ENCODE results near the gene FAM216B.
"Not testable (repeated sequence)": the region's sequence is repeated elsewhere in the genome, so short reads cannot be mapped to it uniquely, and the experiment has no call there.

The FAM216B gene

DNA sequence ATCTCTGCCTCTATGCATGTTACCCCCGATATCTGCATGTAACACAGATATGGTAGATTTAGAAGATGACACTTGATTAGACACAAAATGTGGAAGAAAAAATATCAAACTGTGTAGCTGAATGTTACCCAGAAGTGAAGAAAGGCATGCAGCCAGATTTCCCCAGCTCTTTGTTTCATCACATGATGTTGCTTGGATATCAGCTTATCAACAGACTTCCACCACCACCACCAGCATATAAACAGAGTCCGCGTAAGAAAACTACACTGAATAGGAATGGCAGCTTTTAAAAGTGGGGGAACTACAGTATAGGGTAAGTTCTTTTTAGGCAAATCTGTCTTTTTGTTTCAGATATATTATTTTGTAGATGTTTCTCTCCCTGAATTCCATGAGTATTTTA lies at the start of gene FAM216B:
FAM216B (plus strand) TSS at position 233 of the 400 bp plus-strand sequence. CDS start 2,484 bp downstream, outside the sequence.
- no peak for DNase-seq (ENCODE audit: low read depth)

GRCh38 chr13:42732073-42732472 lies 49.3 kb upstream of the FAM216B start:
- DNase-seq (ENCODE audit: low read depth), result no peak

DNA sequence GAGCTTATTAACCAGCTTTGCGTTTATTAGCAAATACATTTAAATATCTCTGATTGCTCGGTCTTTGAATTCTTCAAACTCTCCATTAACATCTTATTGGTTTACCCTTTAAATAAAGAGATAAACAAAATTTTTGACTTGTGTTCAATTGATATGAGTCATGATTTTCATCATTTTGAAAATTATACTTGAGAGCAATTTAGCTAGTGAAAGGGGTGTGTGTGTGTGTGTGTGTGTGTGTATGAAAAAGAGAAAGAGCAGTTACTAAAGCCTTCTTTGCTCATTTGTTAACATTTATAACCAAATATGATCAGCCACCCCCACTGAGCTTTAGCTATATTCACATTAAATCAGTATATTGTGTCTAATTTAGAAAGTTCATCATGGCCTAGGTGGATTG lies 48.3 kb upstream of the FAM216B start:
- DNase-seq (ENCODE audit: low read depth), result no peak

DNA sequence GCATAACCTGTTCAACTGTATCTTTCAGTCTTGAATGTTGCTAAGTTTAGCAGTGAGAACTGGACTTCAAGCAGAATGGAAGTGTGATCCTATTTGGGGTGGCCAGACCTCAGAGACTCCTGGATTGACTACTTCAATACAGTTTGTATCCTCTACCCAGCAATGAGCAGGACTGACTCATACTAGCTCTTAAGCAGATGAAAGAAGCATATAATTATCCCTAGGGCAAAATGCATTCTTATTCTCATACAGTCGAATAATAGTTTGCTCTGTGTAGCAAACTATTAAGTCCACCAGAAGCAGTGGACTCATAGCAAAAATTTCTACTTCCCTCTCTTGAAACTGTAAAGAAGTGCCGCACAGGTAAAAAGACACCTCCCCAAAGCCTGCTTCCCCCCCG lies 46.4 kb upstream of the FAM216B start:
- DNase-seq (ENCODE audit: low read depth), result no peak

DNA sequence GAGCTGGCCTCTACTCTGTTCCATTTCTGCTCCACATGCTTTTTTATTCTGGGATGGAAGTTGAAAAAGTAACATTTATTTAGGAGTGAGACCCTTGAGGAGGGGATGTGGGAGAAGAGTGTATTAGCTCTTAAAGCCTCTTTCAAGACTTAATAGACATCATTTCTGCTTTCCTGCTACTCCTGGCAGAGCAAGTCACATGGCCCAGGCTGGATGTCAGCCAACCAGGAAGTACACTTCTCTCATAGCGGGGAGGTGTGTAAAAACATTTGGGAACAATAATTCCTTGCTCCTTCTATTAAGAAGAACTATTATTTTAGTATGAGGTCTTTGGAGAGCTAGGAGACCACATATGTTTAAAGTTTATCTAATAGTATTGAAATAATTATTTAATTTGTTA lies 40.6 kb upstream of the FAM216B start:
- DNase-seq (ENCODE audit: low read depth), result no peak

DNA sequence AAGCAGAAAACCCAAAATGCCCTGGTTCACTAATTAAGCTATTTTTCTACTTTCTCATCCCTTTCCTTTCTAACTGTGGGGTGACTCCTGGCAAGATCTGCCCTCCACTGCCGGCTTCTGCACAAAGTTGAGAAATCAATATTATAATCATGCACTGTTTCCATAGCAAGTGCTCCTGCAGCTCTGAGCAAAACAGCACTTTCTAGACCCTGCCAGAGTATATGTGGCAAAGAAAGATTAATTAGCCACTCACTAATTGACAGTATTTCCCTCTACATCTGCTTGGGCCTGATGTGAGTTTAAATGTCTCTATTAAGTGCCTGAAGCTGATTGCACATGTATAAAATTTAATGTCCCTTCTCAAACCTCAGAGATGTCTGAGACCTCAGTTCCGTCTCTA lies 39.5 kb upstream of the FAM216B start:
- DNase-seq (ENCODE audit: low read depth), result no peak

DNA sequence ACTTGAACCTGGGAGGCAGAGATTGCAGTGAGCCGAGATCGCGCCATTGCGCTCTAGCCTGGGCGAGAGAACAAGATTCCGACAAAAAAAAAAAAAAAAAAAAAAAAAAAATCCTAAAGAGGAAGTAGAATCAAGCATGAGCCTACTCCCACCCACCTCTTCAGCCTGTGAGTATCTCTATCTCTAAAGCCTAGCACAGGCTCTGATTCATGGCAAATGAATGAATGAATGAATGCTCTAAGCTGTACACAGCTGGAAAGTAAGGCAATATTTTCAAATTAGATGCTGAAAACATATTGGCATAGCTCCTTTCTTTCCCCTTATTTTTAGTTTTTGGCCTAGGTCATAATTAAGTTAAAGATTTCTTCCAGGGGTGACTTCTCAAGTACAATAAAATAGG lies 35.7 kb upstream of the FAM216B start:
- no peak for DNase-seq (ENCODE audit: low read depth)

DNA sequence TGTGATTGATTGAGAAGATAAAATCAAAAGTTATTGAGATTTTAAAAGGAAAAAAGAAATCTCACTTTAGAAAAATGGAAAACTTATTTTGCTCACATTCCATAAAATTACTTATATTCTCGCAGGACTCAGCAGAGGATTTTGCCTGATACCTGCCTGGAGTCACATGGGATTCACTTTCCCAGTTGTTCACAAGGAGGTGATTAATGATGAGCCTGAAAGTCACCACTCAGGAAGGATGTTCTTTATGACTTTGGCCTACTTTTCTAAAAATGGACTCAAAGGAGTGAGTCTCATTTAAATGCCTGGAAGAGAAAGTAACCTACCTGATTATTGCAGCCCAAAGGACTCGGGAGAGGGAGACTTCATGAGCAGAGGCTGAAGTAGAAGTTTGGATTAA lies 34.5 kb upstream of the FAM216B start:
- no peak for DNase-seq (ENCODE audit: low read depth)

DNA sequence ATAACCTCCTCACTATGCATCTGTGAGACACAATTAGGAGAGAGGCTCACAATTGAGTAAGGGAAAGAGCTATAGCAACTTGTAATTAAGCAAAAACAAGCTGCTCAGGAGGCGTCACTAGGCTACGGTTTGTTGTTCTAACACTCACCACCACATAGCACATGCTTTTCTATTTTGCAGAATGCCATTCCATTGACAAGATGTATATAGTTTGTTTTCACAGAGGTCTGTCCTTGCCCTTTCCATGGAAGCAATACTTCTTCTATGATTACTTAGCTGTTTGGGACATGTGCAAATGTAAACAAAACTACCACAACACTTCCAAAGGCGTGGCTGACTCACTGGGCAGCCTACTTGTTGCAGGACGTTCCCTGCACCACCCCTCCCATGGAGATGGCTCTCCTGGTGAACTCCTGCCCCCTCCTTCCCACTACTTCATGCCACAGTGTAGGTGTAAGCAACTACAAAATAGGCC lies 33.9 kb upstream of the FAM216B start:
- DNase-seq (ENCODE audit: low read depth), result peak; percentile 89

- no peak for DNase-seq (ENCODE audit: low read depth)
These were observed 30.6 kb upstream of the FAM216B start for GRCh38 chr13:42750794-42751193.

GRCh38 chr13:42751693-42752092 lies 29.7 kb upstream of the FAM216B start:
- DNase-seq (ENCODE audit: low read depth), result no peak

- DNase-seq (ENCODE audit: low read depth), result no peak
These were observed 28.7 kb upstream of the FAM216B start for GRCh38 chr13:42752731-42753130.

- DNase-seq (ENCODE audit: low read depth), result no peak
These were observed 27.7 kb upstream of the FAM216B start for GRCh38 chr13:42753697-42754096.

DNA sequence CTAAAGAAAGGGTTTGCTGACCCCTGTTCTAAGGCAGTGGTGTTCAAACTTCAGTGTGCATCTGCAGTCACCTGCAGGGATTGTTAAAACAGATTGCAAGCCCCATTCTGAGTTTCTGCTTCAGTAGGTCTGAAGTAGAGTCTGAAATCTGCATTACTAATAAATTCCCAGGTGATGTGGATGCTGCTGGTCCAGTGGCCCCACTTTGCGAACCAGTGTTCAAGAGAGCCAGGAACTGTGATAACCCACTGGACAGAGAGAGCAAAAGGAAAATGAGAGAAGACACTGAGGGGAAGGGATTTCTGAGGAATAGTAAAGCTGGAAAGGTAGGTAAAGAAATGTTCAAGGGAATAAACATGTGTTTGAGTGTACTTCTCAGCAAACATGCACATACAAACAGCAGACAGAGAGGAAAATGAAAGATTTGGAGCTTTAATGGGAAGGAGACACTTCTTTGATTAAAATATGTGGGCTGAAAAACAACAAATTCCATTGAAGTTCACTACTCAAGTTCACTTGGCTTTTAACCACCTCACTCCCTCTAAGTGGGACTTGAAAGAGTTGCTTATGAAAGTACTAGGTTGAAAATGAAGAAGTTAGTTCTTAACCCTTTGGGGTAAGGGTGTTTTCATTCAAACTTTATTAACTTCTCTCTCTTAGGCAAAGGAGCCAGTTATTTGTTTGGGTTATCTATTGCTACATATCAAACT lies 26.4 kb upstream of the FAM216B start:
- DNase-seq (ENCODE audit: low read depth), result no peak

DNA sequence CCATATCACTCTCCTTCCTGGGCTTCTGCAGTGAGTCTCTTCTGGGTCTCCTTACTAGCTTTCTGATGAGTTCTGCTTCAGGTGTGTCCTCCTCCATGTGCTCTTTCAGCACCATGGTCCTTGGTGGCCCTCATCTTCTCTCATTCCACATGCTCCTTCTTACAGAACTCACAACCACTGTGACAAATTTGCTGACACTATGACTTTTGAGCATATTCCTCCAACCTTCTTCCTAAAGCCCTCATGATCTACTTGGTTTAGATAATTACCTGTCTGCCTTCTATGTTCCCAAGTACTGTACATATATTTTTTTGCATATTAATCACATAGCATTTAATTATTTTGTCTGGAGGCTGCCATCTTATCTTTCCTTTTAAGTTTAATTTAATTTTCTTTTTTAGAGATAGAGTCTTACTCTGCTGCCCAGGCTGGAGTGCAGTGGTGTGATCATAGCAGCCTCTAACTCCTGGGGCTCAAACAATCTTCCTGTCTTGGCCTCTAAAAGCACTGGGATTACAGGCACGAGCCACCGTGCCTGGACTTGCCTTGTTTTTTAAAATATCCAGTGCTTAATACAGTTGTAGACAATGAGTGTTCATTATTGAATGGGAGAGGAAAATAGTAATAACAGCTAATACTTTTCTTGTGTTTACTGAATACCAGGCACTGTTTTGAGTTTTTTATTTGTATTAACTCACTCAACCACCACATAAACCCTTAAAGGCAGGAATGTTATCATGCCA lies 23.5 kb upstream of the FAM216B start:
- DNase-seq (ENCODE audit: low read depth), result no peak

- DNase-seq (ENCODE audit: low read depth), result no peak
These were observed 22.9 kb upstream of the FAM216B start for GRCh38 chr13:42758515-42758914.

- DNase-seq (ENCODE audit: low read depth), result no peak
These were observed 20.4 kb upstream of the FAM216B start for GRCh38 chr13:42760951-42761350.

- DNase-seq (ENCODE audit: low read depth), result no peak
These were observed 19.1 kb upstream of the FAM216B start for GRCh38 chr13:42762251-42762650.

DNA sequence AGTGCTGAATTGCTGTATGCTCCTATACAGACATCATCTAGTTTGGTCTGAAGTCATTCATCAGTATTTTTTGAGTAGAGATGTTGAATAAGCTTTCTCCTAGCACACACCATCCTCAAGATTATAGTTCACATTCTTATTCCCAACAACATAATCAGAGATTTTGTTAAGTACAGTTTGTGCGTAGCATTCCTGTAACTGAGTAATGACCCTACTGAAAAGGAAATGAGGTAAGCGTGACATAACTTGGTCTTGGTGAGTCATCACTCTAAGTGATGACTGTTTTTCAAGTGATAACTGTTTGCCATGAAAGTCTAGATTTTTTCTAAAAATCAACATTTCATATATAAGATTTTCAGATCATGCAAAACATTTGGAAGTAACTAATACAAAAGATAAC lies 18.5 kb upstream of the FAM216B start:
- no peak for DNase-seq (ENCODE audit: low read depth)

DNA sequence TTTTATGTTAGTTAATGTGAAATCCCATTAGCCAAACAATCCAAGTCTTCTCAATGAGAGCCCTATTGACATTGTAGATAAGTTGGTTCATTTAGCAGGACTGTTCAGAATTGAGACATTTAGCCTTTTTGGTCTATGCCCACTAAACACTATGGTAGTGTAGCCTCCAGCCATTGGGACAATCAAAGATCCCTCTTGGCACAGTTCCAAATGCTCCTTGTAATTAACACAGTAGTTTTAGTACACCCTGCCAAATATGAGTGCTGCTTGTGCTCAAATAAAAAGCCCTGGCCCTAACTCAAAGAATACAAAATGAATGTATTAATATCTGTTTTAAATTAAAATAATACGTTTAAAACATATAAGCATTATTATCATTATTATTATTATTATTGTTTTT lies 15.4 kb upstream of the FAM216B start:
- no peak for DNase-seq (ENCODE audit: low read depth)

- DNase-seq (ENCODE audit: low read depth), result no peak
These were observed 11.7 kb upstream of the FAM216B start for GRCh38 chr13:42769650-42770049.

GRCh38 chr13:42776558-42776957 lies 4.8 kb upstream of the FAM216B start:
- DNase-seq (ENCODE audit: low read depth), result not testable (repeated sequence)

DNA sequence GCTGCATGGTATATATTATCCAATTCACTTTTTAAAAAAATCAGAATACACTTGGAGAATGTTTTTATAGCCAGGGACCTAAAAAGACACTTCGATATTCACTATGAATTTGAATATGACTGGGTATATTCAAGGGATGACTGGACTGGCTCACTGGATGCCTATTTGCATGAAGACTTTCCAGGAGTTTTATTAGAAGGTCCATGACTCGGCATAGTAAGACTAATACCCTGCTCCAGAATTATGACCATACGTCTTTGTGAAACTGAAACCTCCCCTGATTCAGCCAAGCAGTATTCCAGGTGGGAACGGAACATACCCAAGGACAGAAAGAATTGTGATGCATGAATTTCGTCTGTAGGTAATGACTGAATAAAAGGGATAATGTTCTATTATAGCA lies 3.9 kb upstream of the FAM216B start:
- no peak for DNase-seq (ENCODE audit: low read depth)

DNA sequence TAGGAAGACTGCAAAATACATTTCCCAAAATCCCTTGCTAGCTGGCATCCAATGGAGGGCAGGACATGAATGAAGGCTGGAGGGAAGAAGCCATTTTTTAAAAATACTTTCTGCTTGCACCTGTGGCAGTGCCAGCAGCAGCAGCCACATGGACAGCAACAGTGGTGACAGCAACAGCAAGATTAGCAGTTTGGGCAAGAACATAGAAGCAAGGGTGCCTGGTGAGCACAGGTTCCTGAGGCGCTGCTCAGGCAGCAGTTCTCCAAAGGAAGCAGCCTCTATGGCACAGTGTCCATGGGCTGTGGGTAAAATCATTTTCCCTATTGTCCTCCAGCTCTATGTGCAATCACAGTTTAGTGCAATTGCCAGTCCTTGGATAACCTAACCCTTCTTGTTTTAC lies 1.3 kb upstream of the FAM216B start:
- DNase-seq (ENCODE audit: low read depth), result no peak

All from GM04504 (cell line).